ENCODE results near the gene HELZ.

DNA sequence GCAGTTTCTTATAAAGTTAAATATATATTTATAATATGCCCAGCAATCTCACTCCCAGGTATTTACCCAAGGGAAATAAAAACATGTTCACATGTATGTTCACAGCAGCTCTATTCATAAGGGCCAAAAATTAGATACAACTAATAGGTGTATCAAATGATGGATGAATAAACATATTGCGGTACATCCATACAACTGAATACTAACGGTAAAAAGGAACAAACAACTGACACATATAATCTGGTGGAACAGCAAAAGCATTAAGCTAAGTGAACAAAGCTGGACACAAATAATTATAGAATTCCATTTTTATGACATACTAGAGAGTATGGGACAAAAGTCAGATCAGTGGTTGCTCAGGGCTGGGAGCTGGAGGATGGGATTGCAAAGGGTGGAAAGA, 125.9 kb downstream of the HELZ start:
- TF ChIP-seq POLR2A (IDR thresholded peaks at IDR 0.05) (no peak), POLR2AphosphoS5 (IDR thresholded peaks at IDR 0.05) (no peak)
- TF ChIP-seq, protein P1, sequence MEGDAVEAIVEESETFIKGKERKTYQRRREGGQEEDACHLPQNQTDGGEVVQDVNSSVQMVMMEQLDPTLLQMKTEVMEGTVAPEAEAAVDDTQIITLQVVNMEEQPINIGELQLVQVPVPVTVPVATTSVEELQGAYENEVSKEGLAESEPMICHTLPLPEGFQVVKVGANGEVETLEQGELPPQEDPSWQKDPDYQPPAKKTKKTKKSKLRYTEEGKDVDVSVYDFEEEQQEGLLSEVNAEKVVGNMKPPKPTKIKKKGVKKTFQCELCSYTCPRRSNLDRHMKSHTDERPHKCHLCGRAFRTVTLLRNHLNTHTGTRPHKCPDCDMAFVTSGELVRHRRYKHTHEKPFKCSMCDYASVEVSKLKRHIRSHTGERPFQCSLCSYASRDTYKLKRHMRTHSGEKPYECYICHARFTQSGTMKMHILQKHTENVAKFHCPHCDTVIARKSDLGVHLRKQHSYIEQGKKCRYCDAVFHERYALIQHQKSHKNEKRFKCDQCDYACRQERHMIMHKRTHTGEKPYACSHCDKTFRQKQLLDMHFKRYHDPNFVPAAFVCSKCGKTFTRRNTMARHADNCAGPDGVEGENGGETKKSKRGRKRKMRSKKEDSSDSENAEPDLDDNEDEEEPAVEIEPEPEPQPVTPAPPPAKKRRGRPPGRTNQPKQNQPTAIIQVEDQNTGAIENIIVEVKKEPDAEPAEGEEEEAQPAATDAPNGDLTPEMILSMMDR (IDR thresholded peaks at IDR 0.05 in 8 of 11, conservative IDR thresholded peaks at IDR 0.05 in 3 of 11) = no peak
